NCI-H748 treated with DMSO at 0.1 percent for 48 hours (cell line): ENCODE data around the gene LBHD1.
"Not testable (repeated sequence)": the region's sequence is repeated elsewhere in the genome, so short reads cannot be mapped to it uniquely, and the experiment has no call there.

Source experiments
- DNase-seq: peaks from one replicate; lab custom pipeline; 2025; lab: John Stamatoyannopoulos, UW

The LBHD1 gene

DNA sequence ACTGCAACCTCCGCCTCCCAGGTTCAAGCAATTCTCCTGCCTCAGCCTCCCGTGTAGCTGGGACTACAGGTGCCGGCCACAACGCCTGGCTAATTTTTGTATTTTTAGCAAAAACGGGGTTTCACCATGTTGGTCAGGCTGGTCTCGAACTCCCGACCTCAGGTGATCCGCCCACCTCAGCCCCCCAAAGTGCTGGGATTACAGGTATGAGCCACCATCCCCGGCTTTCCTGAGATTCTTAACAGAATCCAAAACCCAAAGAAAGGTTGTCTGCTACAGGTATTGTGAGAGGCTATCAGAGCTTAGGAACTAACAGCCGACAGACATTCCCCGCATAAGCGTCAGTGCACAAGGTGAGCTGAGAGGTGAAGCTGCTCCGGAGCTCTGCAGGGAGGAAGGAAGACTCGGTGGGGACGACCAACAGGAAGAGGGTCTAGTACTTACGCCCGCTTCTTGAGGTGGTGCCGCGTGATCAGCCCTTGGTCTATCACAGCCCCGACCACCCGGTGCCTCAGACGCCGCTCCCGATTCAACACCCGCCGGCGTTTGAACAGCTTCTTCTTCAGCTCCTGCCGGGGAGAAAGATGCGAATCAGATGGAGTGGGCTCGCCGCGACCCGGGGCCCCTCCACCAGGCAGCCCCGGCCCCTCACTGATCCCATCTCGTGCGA, 7.5 kb downstream of the LBHD1 start:
- DNase-seq: peak; percentile 53

DNA sequence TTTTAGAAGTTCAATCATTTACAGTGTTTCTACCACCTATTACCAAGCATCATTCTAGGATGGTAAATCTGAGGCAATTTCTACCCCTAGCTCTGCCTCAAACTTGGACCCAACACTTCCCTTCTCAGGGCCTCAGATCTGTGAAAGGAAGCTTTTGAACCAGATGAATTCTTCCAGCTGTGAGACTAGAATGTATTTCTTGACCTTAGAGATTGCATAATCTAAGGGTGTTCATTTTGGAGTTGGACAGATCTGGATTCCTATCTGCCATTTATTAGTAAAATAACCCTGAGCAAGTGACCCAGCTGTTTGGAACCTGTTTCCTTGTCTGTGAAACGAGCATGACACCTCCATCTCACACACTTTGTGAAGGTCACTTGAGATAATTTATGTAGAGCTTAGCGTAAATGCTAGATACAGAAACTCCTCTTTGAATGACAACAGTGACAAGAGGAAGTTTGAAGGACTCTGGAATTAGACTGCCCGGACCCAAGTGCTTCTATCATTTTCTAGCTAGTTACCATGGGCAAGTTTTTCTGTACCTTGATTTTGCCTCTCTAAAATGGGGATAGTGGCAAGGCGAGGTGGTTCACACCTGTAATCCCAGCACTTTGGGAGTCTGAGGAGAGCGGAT, 15.2 kb downstream of the LBHD1 start:
- DNase-seq: no peak

DNA sequence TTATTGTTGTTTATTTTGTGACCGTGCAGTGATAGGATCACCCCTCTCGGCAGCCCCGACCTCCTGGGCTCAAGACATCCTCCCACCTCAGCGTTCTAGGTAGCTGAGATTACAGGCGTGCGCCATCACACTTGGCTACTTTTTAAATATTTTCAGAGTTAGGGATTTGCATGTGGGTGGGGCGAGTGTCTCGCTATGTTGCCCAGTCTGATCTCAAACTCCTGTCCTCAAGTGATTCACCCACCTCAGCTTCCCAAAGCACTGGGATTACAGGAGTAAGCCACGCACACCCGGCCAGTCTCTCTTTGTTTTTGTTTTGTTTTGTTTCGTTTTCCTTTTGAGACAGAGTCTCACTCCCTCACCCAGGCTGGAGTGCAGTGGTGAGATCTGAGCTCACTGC, 17.8 kb downstream of the LBHD1 start:
- DNase-seq: no peak

GRCh38 chr11:62652161-62653006, 19.7 kb downstream of the LBHD1 start:
- no peak for DNase-seq

DNA sequence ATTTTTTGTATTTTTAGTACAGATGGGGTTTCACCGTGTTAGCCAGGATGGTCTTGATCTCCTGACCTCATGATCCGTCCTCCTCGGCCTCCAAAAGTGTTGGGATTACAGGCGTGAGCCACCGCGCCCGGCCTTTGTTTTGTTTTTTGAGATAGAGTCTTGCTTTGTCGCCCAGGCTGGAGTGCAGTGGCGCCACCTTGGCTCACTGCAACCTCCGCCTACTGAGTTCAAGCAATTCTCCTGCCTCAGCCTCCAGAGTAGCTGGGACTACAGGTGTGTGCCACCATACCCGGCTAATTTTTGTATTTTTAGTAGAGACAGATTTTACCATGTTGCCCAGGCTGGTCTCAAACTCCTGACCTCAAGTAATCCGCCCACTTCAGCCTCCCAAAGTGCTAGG, 21.8 kb downstream of the LBHD1 start:
- not testable (repeated sequence) for DNase-seq

DNA sequence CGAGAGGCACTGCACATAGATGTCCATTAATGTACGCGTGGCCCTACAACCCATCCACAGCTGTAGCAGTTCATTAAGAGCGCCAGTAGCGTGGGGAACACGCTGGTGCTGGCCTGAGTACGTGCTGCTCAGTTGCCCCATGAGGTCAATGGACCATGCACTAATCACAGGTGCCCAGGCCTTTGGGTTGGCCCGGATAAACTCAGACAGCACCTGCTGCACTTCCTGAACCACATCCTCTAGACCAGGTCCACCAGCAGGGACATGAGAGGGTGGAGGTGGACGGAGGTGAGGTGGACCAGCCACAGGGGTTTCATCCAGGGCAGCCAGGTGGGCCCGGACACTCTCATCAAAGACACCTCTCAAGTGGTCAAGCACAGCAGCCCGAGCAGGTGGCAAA, 22.6 kb downstream of the LBHD1 start:
- no peak for DNase-seq

DNA sequence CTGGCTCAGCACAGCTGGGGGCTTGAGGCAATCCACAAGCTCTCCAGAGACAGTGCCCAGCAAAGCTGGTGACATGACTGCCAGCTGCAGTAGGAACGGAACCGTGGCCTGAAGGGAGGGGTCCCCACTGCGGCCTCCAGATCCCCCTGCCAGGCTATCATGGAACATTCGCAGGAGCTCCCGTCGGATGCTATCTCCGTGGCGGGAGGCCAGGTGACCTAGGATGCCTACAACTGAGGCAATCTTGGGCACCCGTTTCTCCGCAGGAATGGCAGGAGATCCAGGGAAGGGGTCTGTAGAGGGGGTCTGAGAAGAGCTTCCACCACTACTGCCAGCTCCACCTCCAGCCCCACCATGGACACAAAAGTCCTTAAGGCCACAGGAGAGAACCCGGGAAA, 23.1 kb downstream of the LBHD1 start:
- DNase-seq: no peak

- DNase-seq: no peak
These were observed 23.7 kb downstream of the LBHD1 start for GRCh38 chr11:62648185-62648966.

GRCh38 chr11:62647609-62648005, 24.5 kb downstream of the LBHD1 start:
- no peak for DNase-seq

DNA sequence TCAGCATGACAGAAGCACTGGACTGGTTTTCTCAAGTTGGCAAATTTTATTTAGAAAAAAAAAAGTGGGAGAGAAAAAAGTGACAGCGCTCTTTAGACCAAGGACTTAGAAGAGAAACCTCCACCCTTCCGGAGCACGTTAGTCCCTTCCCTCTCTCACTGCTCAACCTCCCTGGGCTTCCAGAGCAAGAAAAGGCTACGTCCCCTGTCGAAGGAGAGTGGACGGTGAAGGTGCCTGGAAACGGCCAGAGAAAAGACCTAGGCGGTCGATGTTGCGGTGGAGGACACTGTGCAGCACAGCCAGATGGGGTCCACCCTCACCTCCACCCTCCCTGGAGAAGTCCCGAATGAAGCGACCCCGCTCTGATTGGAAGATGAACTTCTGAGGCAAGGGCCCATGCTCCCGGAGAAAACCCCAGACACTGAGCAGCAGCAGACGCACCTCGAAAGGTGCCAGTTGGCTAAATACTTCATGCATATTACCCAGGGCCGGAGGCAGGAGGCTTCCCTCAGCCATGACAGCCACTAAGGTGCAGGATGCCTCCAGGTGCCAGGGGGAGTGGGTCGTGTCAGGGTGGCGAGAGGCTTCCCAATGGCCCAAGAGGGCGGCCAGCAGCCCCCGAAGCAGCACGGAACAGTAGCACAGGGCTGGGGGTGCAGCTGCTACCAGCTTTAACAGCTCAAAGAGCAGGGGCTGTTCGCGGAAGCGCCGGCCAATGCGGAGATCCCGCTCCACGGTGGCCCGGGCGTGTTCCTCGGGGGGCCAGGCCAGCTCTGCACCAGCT, 25.1 kb downstream of the LBHD1 start:
- DNase-seq: no peak

- peak; percentile 96 for DNase-seq
These were observed 25.9 kb downstream of the LBHD1 start, which contains the start of gene GANAB for GRCh38 chr11:62645946-62646824. Gene GANAB, minus strand, starts transcription at chr11:62646613. Its CDS starts 14 bp downstream, at chr11:62646599.

GRCh38 chr11:62645671-62645945, 26.5 kb downstream of the LBHD1 start:
- DNase-seq: no peak

- no peak for DNase-seq
These were observed 27.8 kb downstream of the LBHD1 start for GRCh38 chr11:62644220-62644619.

GRCh38 chr11:62632492-62632891, 39.6 kb downstream of the LBHD1 start:
- no peak for DNase-seq

GRCh38 chr11:62627713-62628112, 44.4 kb downstream of the LBHD1 start:
- no peak for DNase-seq

DNA sequence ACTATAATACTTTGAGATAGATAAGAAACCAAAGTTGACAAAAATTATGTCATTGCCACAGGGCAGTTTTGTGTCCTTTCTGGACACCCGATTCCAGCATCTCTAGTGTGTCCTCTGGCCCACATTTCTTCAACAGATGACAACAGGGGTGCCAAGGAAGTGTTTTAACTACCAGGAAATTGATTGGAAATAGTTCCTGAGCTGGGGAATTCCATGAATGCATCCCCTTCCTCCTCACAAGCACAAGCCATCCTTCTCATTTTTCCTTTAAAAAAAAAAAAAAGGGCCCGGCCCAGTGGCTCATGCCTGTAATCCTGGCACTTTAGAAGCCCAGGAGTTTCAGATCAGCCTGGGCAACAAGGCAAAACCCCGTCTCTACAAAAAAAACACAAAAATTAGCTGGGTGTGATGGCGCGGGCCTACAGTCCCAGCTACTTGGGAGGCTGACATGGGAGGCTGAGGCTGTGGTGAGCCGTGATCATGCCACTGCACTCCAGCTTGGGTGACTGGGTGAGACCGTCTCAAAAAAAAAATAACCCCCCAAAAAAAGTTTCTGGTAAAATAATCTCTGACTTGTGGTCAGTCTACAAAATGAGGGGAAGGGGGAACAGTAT, 49.5 kb downstream of the LBHD1 start:
- no peak for DNase-seq

- DNase-seq: peak; percentile 92
These were observed 50.2 kb downstream of the LBHD1 start, which contains the start of gene B3GAT3 for GRCh38 chr11:62621567-62622470. Gene B3GAT3, minus strand, starts transcription at chr11:62621986. Its CDS starts 39 bp downstream, at chr11:62621947.

GRCh38 chr11:62621027-62621566, 51.0 kb downstream of the LBHD1 start:
- DNase-seq: no peak

GRCh38 chr11:62616957-62617356, 55.1 kb downstream of the LBHD1 start:
- not testable (repeated sequence) for DNase-seq
